ENCODE results near the gene GPLD1.

GPLD1 gene

DNA sequence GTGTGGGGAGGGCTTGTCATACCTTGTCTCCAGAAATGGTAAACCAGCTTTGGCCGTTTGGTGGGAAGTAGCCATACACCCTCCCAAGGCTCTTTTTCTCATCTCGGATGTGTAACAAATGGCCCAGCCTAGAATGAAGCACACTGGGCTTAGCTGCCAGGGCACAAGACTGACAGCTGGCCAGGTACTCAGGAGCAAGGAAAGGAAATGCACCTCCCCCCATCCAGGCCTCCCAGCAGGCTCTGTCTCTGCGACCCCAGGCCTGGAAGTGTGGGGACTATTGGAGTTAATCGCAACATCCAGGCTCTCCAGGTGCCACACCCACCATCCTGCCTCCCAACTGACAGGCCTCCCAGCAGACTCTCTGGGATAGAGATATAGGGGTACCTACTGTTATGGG, 43.7 kb downstream of the GPLD1 start:
- DNase-seq (ENCODE audit: low read depth) = no peak
- no peak overlapping the region for H3K4me3 ChIP-seq (replicated peaks; ENCODE audit: low read depth, low read length)
- TF ChIP-seq, protein P1, sequence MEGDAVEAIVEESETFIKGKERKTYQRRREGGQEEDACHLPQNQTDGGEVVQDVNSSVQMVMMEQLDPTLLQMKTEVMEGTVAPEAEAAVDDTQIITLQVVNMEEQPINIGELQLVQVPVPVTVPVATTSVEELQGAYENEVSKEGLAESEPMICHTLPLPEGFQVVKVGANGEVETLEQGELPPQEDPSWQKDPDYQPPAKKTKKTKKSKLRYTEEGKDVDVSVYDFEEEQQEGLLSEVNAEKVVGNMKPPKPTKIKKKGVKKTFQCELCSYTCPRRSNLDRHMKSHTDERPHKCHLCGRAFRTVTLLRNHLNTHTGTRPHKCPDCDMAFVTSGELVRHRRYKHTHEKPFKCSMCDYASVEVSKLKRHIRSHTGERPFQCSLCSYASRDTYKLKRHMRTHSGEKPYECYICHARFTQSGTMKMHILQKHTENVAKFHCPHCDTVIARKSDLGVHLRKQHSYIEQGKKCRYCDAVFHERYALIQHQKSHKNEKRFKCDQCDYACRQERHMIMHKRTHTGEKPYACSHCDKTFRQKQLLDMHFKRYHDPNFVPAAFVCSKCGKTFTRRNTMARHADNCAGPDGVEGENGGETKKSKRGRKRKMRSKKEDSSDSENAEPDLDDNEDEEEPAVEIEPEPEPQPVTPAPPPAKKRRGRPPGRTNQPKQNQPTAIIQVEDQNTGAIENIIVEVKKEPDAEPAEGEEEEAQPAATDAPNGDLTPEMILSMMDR (IDR thresholded peaks at IDR 0.05; ENCODE audit: low read length, missing control alignments) = no peak

DNA sequence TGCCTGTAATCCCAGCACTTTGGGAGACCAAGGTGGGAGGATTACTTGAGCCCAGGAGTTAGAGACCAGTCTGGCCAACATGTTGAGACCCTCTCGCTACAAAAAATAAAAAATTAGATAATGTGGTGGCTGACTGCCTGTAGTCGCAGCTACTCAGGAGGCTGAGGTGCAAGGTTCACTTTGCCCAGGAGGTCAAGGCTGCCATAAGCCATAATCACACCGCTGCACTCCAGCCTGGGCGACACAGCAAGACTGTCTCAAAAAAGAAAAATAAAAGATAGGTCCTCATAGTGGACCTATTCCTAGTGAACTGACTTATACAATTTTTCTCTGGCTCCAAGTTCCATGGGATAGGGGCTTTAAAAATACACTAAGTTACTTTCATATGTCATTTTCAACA, 44.8 kb downstream of the GPLD1 start:
- TF ChIP-seq, protein P1 (IDR thresholded peaks at IDR 0.05; ENCODE audit: low read length, missing control alignments) = no peak
- no peak for DNase-seq (ENCODE audit: low read depth)
- H3K4me3 ChIP-seq (replicated peaks; ENCODE audit: low read depth, low read length) = no peak overlapping the region

DNA sequence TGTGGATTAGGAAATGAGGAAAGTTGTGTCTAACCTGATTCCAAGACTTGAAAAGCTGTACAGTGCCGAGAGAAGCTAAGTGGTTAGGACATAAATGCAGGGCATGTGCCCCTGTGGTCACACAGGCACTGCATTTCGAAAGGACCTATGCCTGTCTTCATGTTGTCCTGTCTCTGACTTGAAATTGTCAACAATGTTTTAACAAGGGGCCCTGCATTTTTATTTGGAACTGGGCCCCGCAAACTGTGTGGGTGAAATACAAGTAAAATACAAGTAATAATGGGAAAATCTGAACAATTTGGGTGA, 47.8 kb downstream of the GPLD1 start:
- no peak for DNase-seq (ENCODE audit: low read depth)
- TF ChIP-seq, protein P1 (IDR thresholded peaks at IDR 0.05; ENCODE audit: low read length, missing control alignments) = no peak

DNA sequence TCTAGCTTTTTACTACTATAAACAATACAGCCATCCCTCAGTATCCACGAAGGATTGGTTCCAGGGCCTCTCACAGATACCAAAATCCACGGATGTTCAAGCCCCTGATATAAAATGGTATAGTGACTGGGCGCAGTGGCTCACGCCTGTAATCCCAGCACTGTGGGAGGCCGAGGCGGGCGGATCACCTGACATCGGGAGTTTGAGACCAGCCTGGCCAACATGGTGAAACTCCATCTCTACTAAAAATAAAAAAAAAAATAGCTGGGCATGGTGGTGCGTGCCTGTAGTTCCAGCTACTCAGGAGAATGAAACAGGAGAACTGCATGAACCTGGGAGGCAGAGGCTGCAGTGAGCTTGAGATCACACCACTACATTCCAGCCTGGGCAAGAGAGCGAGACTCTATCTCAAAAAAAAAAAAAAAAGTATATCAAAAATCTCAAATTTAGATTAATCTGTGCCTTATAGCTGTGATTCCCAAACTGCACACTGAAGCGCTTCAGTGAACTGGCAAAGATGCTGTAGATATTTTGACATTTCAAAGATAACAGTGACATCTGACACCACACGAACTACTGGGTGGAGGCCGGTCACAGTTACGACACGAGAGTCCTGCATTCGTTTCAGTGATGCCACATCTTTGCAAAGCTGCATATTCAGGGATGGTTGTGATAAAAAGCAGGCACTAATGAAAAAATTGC, 48.3 kb downstream of the GPLD1 start:
- TF ChIP-seq, protein P1 (IDR thresholded peaks at IDR 0.05; ENCODE audit: low read length, missing control alignments) = no peak
- no peak for DNase-seq (ENCODE audit: low read depth)

More for the DNA sequence above, 47.8 kb downstream of the GPLD1 start:
- no peak overlapping the region for H3K4me3 ChIP-seq (replicated peaks; ENCODE audit: low read depth, low read length)

DNA sequence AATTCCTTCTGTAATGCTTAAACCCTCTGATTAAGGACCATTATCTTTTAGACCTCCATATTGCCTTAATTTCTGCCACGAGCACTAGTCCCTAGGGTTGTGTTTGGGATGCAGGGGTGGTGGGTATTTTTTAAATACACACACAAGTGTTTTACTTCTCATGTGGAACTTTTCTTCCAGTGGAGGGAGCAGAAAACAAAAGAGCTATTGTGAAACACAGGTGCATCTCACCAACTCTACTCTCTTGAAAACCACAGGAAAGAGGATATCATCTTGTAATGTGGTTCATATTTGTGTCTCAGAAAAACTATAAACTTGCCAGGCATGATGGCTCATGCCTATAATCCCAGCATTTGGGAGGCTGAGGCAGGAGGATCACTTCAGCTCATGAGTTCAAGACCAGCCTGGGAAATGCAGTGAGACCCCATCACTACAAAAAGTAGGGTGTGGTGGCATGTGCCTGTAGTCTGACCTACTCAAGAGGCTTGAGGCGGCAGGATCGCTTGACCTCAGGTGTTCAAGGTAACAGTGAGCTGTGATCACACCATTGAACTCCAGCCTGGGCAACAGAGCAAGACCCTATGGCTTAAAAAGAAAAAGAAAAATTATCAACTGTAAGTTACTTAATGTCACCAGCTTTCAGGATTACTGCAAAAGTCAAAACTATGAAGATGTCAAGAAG, 49.4 kb downstream of the GPLD1 start:
- H3K4me3 ChIP-seq (replicated peaks; ENCODE audit: low read depth, low read length) = no peak overlapping the region

More for the DNA sequence above, 48.3 kb downstream of the GPLD1 start:
- no peak overlapping the region for H3K4me3 ChIP-seq (replicated peaks; ENCODE audit: low read depth, low read length)

DNA sequence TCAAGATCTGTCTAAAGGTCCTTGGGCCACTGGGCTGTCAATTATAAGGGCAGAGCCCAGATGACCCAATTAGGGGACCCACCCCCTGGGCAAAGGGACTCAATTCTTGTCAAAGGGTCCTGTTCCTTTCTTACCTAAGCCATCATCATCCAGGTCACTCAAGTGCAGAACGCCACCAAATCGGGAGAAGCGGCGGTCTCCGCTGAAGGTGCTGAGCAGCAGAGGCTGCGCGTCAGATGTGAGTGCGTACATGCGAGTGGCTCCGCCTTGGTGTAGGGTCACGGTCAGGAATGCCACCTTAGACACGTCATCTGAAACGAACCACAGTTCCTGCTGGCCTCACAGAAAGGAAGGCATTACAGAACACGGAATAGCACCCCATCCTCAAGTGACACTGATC, 52.4 kb downstream of the GPLD1 start:
- TF ChIP-seq, protein P1 (IDR thresholded peaks at IDR 0.05; ENCODE audit: low read length, missing control alignments) = no peak
- no peak for DNase-seq (ENCODE audit: low read depth)
- H3K4me3 ChIP-seq (replicated peaks; ENCODE audit: low read depth, low read length) = no peak overlapping the region

More for the DNA sequence above, 49.4 kb downstream of the GPLD1 start:
- DNase-seq (ENCODE audit: low read depth) = no peak
- TF ChIP-seq, protein P1 (IDR thresholded peaks at IDR 0.05; ENCODE audit: low read length, missing control alignments) = no peak

DNA sequence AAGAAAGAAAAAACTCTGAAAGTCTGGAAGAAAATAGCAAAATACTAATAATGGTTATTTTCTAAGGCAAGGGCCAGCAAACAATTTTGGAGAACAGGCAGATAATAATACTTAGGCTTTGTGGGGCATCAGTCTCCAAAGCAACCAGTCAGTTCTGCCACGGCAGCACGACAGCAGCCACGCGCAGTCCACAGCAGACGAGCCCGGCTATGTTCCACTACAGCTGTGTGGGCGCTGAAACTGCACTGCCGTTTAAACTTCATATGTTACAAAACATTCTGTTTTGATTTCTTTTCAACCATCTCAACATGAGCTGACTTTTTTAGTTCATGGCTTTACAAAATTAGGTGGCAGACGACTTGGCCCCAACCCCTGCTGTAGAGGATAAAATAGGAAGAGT, 56.8 kb downstream of the GPLD1 start:
- no peak overlapping the region for H3K4me3 ChIP-seq (replicated peaks; ENCODE audit: low read depth, low read length)
- TF ChIP-seq, protein P1 (IDR thresholded peaks at IDR 0.05; ENCODE audit: low read length, missing control alignments) = no peak
- DNase-seq (ENCODE audit: low read depth) = no peak

Measured in fibroblast of pulmonary artery (primary cell).